GM12891 (cell line): ENCODE measurements around the gene TENM4.

Experiments
- PAX5 ChIP-seq: IDR thresholded peaks from 2 replicates; pipeline ENCODE4 v1.6.1; 2011; ENCODE audit warnings: low read length, moderate library complexity, mild to moderate bottlenecking; ENCODE audit not compliant: insufficient read depth, severe bottlenecking
- POLR2A ChIP-seq: IDR thresholded peaks from 2 replicates; pipeline ENCODE4 v1.6.1; 2011; ENCODE audit warnings: low read depth, low read length, control low read depth
- POLR2AphosphoS5 ChIP-seq: IDR thresholded peaks from 2 replicates; pipeline ENCODE4 v1.6.1; 2011; ENCODE audit warnings: low read depth, low read length, control low read depth
- POU2F2 ChIP-seq: IDR thresholded peaks from 2 replicates; pipeline ENCODE4 v1.6.1; 2011; ENCODE audit warnings: low read depth, mild to moderate bottlenecking, control low read depth, low read length, moderate library complexity
- TAF1 ChIP-seq: IDR thresholded peaks from 2 replicates; pipeline ENCODE4 v1.6.1; 2011; ENCODE audit warnings: low read depth, low read length, control low read depth

- TF ChIP-seq POLR2A (no peak), TAF1 (no peak), POLR2AphosphoS5 (no peak), POU2F2 (no peak), PAX5 (no peak)
These were observed 420.9 kb downstream of the TENM4 start for GRCh38 chr11:79019975-79020374.
